GM10248 (cell line): Measurements from ENCODE around the gene ATG14.
"Not testable (repeated sequence)": the region's sequence is repeated elsewhere in the genome, so short reads cannot be mapped to it uniquely, and the experiment has no call there.

Source experiments
- CTCF ChIA-PET: fragments of 300-600 bp; sonication (Branson Sonifier 250); formaldehyde crosslinking; extraction: SDS; loops from one replicate; lab custom pipeline; 2021; ENCODE audit warnings: antibody characterized with exemption; lab: Yijun Ruan, JAX
- POLR2A ChIA-PET: fragments of 350-650 bp; sonication (Branson Sonifier 250); formaldehyde crosslinking; extraction: SDS; loops from one replicate; lab custom pipeline; 2020; ENCODE audit warnings: antibody characterized with exemption; lab: Yijun Ruan, JAX
- DNase-seq: peaks from one replicate; pipeline ENCODE4 v3.0.0; 2012; ENCODE audit errors: extremely low spot score
- TF ChIP-seq, protein P1 (sequence below): IDR thresholded peaks from 2 replicates; pipeline ENCODE4 v1.5.1; 2012; ENCODE audit warnings: mild to moderate bottlenecking, low read depth; ENCODE audit errors: extremely low read depth, missing control alignments, control extremely low read depth

Gene ATG14

DNA sequence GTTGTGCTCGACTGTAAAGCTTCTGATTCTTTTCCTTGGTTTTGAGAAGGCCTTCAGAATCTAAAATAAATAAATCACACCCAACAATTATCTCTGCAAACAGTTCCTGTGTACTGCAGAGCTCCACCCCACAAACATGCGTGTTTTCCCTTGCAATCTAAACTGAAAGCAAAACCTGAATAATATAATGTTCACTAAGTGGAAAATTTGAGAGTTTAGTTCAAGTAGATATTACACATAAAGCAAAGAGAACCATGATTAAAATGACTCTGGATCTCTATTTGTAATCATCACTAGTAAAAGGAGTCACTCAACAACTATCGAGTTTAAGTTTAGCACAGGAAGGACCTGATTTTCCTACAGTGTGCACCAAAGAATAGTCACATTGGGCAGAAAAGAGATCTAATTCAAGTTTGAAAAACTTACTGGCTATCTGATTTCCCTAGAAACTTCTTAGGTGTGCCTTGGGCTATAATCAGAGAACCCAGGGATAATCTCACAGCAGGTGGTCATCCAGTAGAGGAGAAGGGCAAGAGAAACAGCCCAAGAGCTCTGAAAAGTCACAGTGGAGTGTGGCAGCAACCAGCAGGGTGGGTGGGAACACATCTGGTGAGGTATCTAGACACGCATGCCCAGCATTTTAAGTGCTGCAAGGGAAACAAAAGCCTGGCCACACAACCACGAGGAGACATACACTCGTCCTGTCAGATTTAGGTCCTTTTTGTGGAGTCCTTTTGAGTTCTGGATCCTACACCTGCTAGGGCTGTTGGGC lies 25.4 kb downstream of the ATG14 start:
- CTCF ChIA-PET = interaction anchor here (0.8 to 1.3 kb wide), 4 partner anchors 31 to 288 kb away, joined by 3 to 5 read pairs (median 3); no protein-coding TSS in a partner anchor
- no peak for DNase-seq
- POLR2A ChIA-PET = no interaction called here
- TF ChIP-seq, protein P1, sequence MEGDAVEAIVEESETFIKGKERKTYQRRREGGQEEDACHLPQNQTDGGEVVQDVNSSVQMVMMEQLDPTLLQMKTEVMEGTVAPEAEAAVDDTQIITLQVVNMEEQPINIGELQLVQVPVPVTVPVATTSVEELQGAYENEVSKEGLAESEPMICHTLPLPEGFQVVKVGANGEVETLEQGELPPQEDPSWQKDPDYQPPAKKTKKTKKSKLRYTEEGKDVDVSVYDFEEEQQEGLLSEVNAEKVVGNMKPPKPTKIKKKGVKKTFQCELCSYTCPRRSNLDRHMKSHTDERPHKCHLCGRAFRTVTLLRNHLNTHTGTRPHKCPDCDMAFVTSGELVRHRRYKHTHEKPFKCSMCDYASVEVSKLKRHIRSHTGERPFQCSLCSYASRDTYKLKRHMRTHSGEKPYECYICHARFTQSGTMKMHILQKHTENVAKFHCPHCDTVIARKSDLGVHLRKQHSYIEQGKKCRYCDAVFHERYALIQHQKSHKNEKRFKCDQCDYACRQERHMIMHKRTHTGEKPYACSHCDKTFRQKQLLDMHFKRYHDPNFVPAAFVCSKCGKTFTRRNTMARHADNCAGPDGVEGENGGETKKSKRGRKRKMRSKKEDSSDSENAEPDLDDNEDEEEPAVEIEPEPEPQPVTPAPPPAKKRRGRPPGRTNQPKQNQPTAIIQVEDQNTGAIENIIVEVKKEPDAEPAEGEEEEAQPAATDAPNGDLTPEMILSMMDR = no peak

DNA sequence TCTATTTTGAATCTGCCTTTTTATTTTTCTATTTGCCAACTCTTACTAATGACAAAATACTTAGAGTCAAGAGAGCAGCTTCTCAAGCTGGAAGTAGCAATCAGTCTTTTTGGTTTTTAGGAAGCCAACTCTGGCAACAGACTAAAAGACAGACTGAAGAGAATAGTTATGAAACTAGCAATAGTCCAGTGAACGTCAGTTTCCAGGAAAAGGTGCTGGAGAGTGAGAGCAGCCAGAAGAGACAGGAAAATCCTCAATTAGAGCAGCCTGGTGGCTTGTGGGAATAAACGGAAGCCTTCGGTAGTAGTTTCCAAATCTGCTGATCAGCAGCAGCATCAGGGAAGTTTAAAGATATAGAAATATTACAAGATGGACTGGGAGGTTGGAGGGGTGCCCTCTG lies 27.1 kb downstream of the ATG14 start:
- DNase-seq = no peak
- POLR2A ChIA-PET = no interaction called here
- CTCF ChIA-PET = interaction anchor here (1.1 to 1.7 kb wide), 2 partner anchors 9 to 10 kb away, joined by 3 to 4 read pairs; no protein-coding TSS in a partner anchor
- TF ChIP-seq, protein P1 = no peak

DNA sequence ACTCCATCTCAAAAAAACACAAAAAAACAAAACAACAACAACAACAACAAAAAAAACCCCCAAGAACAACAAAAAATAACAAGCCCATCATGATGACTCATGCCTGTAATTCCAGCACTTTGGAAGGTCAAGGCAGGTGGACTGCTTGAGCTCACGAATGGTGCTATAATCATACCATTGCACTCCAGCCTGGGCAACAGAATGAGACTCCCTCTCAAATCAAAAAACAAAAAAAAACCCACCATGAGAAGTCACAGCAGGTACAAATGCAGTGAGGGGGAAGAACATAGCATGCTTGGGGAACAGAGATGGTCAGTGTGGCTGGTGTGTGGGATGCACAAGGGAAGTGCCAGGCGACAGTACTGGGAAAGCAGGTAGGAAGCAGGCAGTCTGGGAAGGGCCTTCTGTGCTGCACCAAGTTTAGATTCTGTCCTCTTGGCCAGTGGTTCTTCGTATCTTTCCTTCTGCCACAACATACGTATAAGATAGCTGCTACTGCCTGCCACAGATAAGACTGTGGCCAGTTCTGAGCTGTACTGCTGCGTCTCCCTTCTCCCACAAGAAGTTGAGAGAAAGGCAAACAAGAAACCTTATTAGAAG lies 28.0 kb downstream of the ATG14 start:
- ChIA-PET CTCF (interaction anchor here (0.8 to 1.7 kb wide), 3 partner anchors 8 to 171 kb away, joined by 3 to 4 read pairs (median 3); no protein-coding TSS in a partner anchor), POLR2A (interaction anchor here (0.6 kb wide), 1 partner anchor 102 kb away, joined by 4 read pairs; no protein-coding TSS in a partner anchor)
- TF ChIP-seq, protein P1 = no peak
- no peak for DNase-seq

DNA sequence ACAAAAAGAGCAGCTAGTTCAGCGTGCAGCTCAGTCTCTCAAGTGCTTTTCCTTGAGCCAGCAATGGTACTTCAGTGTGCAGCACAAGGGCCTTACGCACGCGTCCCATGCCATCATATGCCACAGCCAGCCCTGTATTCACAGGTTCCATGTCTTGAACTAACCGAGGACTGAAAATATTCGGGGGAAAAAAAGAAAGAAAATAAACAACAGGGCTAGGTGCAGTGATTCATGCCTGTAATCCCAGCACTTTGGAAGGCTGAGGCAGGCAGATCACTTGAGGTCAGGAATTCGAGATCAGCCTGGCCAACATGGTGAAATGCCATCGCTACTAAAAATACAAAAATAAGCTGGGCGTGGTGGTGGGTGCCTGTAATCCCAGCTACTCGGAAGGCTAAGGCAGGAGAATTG lies 28.6 kb downstream of the ATG14 start:
- POLR2A ChIA-PET, DNase-seq: not testable (repeated sequence)
- CTCF ChIA-PET = interaction anchor here (0.8 to 1.7 kb wide), 3 partner anchors 11 to 170 kb away, joined by 3 to 4 read pairs (median 4); no protein-coding TSS in a partner anchor

DNA sequence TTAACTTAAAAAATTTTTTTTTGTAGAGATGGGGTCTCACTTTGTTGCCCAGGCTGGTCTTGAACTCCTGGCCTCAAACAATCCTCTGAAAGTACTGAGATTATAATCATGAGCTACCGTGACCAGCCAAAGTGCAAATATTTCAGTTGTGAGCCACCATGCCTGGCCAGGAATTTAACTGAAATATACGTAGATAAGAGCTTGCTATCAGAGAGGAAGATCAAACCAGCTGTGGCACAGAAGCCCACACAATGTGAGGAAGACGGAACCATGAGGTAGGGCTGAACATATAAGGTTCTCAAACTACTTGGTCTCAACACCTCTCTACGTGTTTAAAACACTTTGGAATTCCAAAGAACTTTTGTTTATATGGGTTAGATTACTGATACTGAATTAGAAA lies 29.1 kb downstream of the ATG14 start:
- POLR2A ChIA-PET = no interaction called here
- DNase-seq = no peak
- TF ChIP-seq, protein P1 = no peak
- CTCF ChIA-PET = interaction anchor here (0.9 to 1.7 kb wide), 3 partner anchors 14 to 28 kb away, joined by 3 to 4 read pairs (median 3); no protein-coding TSS in a partner anchor

DNA sequence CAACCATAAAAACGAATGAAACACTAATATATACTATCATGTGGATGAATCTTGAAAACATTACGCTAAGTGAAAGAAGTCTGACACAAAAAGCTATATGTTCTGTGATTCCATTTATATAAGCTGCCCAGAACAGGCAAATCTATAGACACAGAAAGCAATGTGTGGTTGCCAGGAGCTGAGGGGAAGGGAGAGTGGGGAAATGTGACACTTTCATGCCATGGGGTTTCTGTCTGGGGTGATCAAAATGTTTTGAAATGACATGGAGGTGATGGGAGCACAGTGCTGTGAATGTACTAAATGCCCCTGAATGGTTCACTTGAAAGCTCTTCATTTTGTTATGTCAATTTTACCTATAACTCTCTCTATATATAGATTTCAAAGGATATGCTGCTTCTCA lies 30.1 kb downstream of the ATG14 start:
- ChIA-PET POLR2A (no interaction called here), CTCF (interaction anchor here (0.9 to 1.7 kb wide), 4 partner anchors 15 to 29 kb away, joined by 3 to 4 read pairs (median 3); no protein-coding TSS in a partner anchor)
- DNase-seq = no peak
- TF ChIP-seq, protein P1 = no peak

DNA sequence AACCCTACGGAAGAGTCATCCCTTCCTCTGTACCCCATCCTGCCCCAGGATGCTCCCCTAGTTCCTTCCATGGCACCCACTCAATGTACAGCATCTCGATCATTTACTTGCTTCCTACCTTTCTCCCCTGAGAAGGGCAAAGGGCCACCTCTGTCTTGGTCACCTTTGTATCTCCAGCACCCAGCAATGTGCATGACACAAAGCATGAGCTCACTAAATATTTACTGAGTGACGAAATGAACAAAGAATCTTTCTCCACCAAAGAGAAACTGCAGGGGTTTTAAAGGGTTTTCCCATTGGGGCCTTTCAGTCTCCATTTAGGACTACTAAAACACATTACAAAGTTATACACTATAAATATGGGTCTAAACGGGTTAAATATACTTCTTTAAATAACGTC lies 30.6 kb downstream of the ATG14 start:
- POLR2A ChIA-PET = no interaction called here
- CTCF ChIA-PET = interaction anchor here (1.1 kb wide), 1 partner anchor 14 kb away, joined by 3 read pairs; no protein-coding TSS in a partner anchor
- no peak for DNase-seq

More for the DNA sequence above, 30.6 kb downstream of the ATG14 start:
- TF ChIP-seq, protein P1 = no peak
